ENCODE data around the gene DNAJB9. TPM values are rescaled to one million over a fixed set of nuclear protein-coding genes. Genes with fewer than 3 reads are reported as not detected.

DNAJB9 gene
- total and polyA plus RNA-seq, 10 of the 15 experiments (the other 5 are each of a cell fraction or from before 2014, with no cell fraction given) = 4.5 to 20.9 (median 8.8) TPM

- TF ChIP-seq NKRF (conservative IDR thresholded peaks at IDR 0.05) = no peak
- TF ChIP-seq RUNX3 (IDR thresholded peaks at IDR 0.05; ENCODE audit: low read length) = no peak
- TF ChIP-seq ETV6 (conservative IDR thresholded peaks at IDR 0.05 in 1 of 2, IDR thresholded peaks at IDR 0.05 in 1 of 2; ENCODE audit: borderline replicate concordance in 1 of 2, low read depth in 1 of 2) = no peak
- TF ChIP-seq MLLT1 (IDR thresholded peaks at IDR 0.05) = no peak
- no peak for TF ChIP-seq CREM (IDR thresholded peaks at IDR 0.05; ENCODE audit: low read depth)
- TF ChIP-seq SUZ12 (IDR thresholded peaks at IDR 0.05; ENCODE audit: unreplicated experiment) = no peak
Measured at GRCh38 chr7:108604307-108605077, 34.8 kb downstream of the DNAJB9 start (continued).

GRCh38 chr7:108605559-108606201, 36.0 kb downstream of the DNAJB9 start:
- 55% methylated on average over 7 of the region's 7 CpGs for WGBS (ENCODE audit: insufficient coverage, insufficient replicate concordance, low lambda C conversion rate, missing lambda C conversion rate)
- TF ChIP-seq PAX5 (IDR thresholded peaks at IDR 0.05; ENCODE audit: borderline replicate concordance, low read depth, low read length) (no peak), RUNX3 (IDR thresholded peaks at IDR 0.05; ENCODE audit: low read length) (peak; percentile 42; the same call in 1 of the 2 replicates), REST (IDR thresholded peaks at IDR 0.05; ENCODE audit: low read depth, low read length) (no peak), JUNB (IDR thresholded peaks at IDR 0.05) (peak; percentile 42), POLR2A (IDR thresholded peaks at IDR 0.05; ENCODE audit: low read depth, low read length) (no peak), HDAC2 (IDR thresholded peaks at IDR 0.05) (no peak), SMAD1 (IDR thresholded peaks at IDR 0.05; ENCODE audit: low read depth, partially characterized antibody) (no peak)
- FAIRE-seq (no peak), DNase-seq (ENCODE audit: low read depth, low spot score) (no peak), ATAC-seq (peak; percentile 70)
- in situ Hi-C loops (cut with MboI) = no loop called here
- ChIA-PET RAD21 (ENCODE audit: unreplicated experiment) (no interaction called here), CTCF (interaction anchor here (1.4 kb wide), 1 partner anchor 8 kb away, joined by 5 read pairs; no protein-coding TSS in a partner anchor), POLR2A (no interaction called here), SMC1A (ENCODE audit: uncharacterized antibody, unreplicated experiment) (interaction anchor here (0.6 to 1.2 kb wide), 4 partner anchors 13 to 1549 kb away, joined by 3 to 4 read pairs (median 4); no protein-coding TSS in a partner anchor)
- Histone ChIP-seq H3K4me1 (ENCODE audit: control insufficient read depth, insufficient read depth, low read length) (no peaks in the 10 kb centered on the region), H3K9ac (ENCODE audit: control insufficient read depth, insufficient read depth, low read length) (no peak overlapping the region), H3K79me2 (ENCODE audit: control insufficient read depth, insufficient read depth, low read length) (no peaks in the 10 kb centered on the region), H3K27me3 (replicated peaks in 1 of 2; ENCODE audit: control insufficient read depth in 2 of 2, insufficient read depth in 2 of 2, low read length in 1 of 2) (peaks cover 0 to 4% of the 10 kb centered on the region in 2 experiments; a peak in 2 of 4 replicates), H3K36me3 (ENCODE audit: control insufficient read depth in 2 of 2, insufficient read depth in 2 of 2, low read length in 1 of 2) (no peaks in the 10 kb centered on the region), H3K4me2 (ENCODE audit: control insufficient read depth, insufficient read depth) (no peak overlapping the region), H4K20me1 (ENCODE audit: control insufficient read depth, insufficient read depth) (no peaks in the 10 kb centered on the region), H3K4me3 (no peak overlapping the region), H2AFZ (ENCODE audit: control insufficient read depth, low read depth, low read length) (no peak overlapping the region), H3K27ac (ENCODE audit: control insufficient read depth, insufficient read depth) (no peak overlapping the region), H3K9me3 (replicated peaks; ENCODE audit: control insufficient read depth, insufficient read depth, low read length) (no peaks in the 10 kb centered on the region)
- intact Hi-C loops (cut with micrococcal nuclease; ENCODE audit: unreplicated experiment) = no loop called here
- no TSS peak for BruUV-seq (replicated peaks)
